Measurements from ENCODE around the gene GRIN2C. TPM values are rescaled to one million over a fixed set of nuclear protein-coding genes. Genes with fewer than 3 reads are reported as not detected.

Gene GRIN2C
- total and polyA plus RNA-seq, 9 donors, result 0.11 to 0.82 (median 0.36) TPM

DNA sequence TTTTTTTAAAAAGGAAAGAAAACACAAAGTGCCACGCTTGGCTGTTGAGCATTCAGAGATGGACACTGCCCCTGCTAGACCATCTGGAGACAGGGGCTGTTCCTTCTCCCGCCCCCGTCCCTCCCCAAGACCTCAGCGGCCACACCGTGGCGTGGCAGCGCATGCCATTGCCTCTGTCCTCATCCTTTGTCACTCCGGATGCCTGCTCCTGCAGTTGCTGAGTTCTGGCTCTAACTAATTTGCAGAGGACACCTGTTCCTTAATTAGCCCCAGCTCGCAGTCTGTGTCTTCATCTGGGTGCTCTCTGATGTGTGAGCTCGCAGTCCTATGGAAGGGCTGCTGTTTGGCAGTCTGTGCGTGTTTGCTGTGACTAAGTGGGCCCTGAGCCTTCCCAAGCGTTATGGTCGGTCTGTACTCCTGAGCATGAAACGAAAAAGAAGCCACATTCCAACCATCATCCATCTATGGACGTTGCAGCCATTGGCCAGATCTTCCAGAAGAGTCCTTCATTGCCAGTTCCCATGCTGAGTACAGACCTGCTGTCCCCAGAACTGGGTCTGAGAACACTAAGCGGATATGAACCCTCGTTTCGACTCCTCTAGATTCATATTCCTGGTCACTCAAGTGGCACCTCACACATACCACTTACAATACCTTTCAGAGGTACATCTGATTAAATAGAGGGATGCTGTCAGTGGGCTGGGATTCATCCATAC lies 42.6 kb downstream of the GRIN2C start:
- WGBS, 3 donors, result 88 to 90% (median 90%) methylated on average over 18 of the region's 18 CpGs
- no peak for DNase-seq
- H3K36me3 ChIP-seq, result no peaks in the 10 kb centered on the region

DNA sequence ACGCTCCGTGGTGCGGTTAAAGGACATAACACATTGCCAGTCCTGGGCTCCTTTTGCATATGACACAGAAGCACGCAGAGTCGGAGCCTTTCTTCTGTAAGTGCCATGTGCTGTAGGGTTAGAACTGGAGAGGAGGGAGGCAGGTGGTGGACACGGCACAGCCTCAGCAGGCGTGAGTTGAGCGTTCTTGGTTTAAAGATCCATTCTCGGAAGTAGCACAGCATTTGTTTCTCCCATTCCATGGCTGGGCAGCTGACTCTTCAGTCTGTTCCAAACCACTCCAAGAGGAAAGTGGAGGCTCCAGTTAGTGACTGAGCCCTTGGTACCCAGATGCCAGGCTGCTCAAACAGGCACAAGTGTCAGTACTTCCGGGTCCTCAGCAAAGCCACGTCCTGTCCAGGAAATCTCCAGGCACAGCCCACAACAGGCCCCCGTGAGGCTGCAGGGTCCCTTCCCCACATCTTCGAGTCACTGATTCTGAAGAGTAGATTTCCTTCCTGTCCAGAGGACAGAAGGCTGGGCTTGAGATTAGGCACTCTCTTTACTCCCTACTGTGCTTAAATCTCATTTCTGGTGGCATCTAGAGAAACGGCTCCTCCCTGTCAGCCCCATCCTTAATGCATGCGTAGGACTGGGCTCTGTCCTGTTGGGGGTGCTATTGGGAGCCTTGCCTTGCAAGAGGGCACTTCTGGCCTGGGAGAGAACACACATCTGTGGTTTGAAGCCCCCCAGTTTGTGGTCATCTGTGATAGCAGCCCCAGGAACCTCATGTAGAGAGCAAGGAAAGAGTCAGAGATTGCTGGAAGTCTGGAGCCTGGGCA lies 43.9 kb downstream of the GRIN2C start:
- WGBS, 3 donors, result 89 to 91% (median 89%) methylated on average over 15 of the region's 15 CpGs
- intact Hi-C loops (cut with DNase I), result no loop called here
- no peaks in the 10 kb centered on the region for H3K27me3 ChIP-seq
- H3K4me3 ChIP-seq, result no peak overlapping the region
- DNase-seq, result no peak
- H3K9me3 ChIP-seq, result no peaks in the 10 kb centered on the region
- no peak overlapping the region for H3K27ac ChIP-seq
- no peaks in the 10 kb centered on the region for H3K36me3 ChIP-seq
- H3K4me1 ChIP-seq (ENCODE audit: insufficient read depth), result peaks cover 4% of the 10 kb centered on the region
- no peak for TF ChIP-seq POLR2A (IDR thresholded peaks at IDR 0.05)
- TF ChIP-seq EP300 (IDR thresholded peaks at IDR 0.05), result no peak
- TF ChIP-seq, protein P1, sequence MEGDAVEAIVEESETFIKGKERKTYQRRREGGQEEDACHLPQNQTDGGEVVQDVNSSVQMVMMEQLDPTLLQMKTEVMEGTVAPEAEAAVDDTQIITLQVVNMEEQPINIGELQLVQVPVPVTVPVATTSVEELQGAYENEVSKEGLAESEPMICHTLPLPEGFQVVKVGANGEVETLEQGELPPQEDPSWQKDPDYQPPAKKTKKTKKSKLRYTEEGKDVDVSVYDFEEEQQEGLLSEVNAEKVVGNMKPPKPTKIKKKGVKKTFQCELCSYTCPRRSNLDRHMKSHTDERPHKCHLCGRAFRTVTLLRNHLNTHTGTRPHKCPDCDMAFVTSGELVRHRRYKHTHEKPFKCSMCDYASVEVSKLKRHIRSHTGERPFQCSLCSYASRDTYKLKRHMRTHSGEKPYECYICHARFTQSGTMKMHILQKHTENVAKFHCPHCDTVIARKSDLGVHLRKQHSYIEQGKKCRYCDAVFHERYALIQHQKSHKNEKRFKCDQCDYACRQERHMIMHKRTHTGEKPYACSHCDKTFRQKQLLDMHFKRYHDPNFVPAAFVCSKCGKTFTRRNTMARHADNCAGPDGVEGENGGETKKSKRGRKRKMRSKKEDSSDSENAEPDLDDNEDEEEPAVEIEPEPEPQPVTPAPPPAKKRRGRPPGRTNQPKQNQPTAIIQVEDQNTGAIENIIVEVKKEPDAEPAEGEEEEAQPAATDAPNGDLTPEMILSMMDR (IDR thresholded peaks at IDR 0.05), result no peak

More for the DNA sequence above, 42.6 kb downstream of the GRIN2C start:
- intact Hi-C loops (cut with DNase I), result no loop called here
- H3K9me3 ChIP-seq, result no peaks in the 10 kb centered on the region
- TF ChIP-seq EP300 (IDR thresholded peaks at IDR 0.05), result no peak
- TF ChIP-seq, protein P1 (IDR thresholded peaks at IDR 0.05), result no peak
- no peak for TF ChIP-seq POLR2A (IDR thresholded peaks at IDR 0.05)
- no peaks in the 10 kb centered on the region for H3K27me3 ChIP-seq
- no peak overlapping the region for H3K4me3 ChIP-seq
- H3K27ac ChIP-seq, result no peak overlapping the region
- peaks cover under 1% of the 10 kb centered on the region for H3K4me1 ChIP-seq (ENCODE audit: insufficient read depth)

DNA sequence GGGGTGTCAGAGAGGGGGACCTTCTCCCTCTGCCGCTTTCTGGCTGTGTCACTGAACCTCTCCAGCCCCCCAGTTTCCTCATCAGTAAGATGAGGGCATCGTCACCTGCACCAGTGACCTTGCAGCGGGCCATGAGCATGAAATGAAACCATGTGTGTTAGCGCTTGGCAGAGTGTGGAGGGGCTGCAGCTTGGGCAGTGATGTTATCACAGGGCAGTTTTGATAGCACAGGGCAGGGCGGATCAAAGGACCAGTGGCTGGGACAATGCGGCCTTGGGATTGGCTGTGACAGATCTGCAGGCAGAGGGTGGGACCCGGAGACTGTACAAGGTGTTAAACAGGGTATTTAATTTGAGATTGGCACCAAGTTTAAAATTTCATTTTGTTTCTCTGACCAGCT lies 44.6 kb downstream of the GRIN2C start:
- DNase-seq, result no peak
- TF ChIP-seq, protein P1 (IDR thresholded peaks at IDR 0.05), result no peak
- no peak for TF ChIP-seq EP300 (IDR thresholded peaks at IDR 0.05)
- no peak for TF ChIP-seq POLR2A (IDR thresholded peaks at IDR 0.05)
- 96 to 98% (median 97%) methylated on average over 7 of the region's 7 CpGs for WGBS, 3 donors
- no peak overlapping the region for H3K4me3 ChIP-seq
- H3K9me3 ChIP-seq, result no peaks in the 10 kb centered on the region
- H3K27ac ChIP-seq, result no peak overlapping the region
- H3K4me1 ChIP-seq (ENCODE audit: insufficient read depth), result peaks cover 4% of the 10 kb centered on the region
- intact Hi-C loops (cut with DNase I), result no loop called here
- H3K27me3 ChIP-seq, result no peaks in the 10 kb centered on the region
- no peaks in the 10 kb centered on the region for H3K36me3 ChIP-seq

DNA sequence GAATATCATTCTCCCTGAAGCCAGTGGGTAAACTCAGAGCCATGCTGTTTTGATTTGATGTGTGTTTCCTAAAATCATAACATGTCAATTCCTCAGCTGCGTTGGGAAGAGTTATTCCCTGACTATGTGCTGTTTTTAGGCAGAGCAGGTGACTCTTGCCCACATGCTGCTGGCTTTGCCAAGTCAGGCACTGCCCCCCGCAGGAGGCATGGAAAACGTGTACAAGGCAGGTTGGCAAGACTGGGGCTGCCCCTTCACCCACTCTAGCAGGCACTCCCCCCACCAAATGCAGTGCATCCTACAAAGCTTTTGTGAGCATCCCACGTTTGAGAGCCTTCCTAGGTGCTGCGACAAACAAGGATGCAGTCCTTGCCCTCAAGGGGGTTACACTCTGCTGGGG lies 45.2 kb downstream of the GRIN2C start:
- Histone ChIP-seq H3K9me3 (no peaks in the 10 kb centered on the region), H3K27me3 (no peaks in the 10 kb centered on the region), H3K4me3 (no peak overlapping the region), H3K4me1 (ENCODE audit: insufficient read depth) (peaks cover 4% of the 10 kb centered on the region), H3K27ac (no peak overlapping the region), H3K36me3 (no peaks in the 10 kb centered on the region)
- WGBS, 3 donors, result 86 to 88% (median 87%) methylated on average over 5 of the region's 5 CpGs
- DNase-seq, result no peak
- intact Hi-C loops (cut with DNase I), result no loop called here
- no peak for TF ChIP-seq POLR2A (IDR thresholded peaks at IDR 0.05)
- no peak for TF ChIP-seq EP300 (IDR thresholded peaks at IDR 0.05)
